CD4-positive, alpha-beta T cell treated with Interleukin-2 at 100 ng/mL for 4 hours (primary cell): ENCODE measurements around the gene LCN6.

Source experiments
- DNase-seq: peaks from one replicate; pipeline ENCODE4 v3.0.0-alpha.2; 2020; ENCODE audit warnings: low spot score

The LCN6 gene

GRCh38 chr9:136743639-136744211, 4.6 kb downstream of the LCN6 start:
- DNase-seq, result no peak

DNA sequence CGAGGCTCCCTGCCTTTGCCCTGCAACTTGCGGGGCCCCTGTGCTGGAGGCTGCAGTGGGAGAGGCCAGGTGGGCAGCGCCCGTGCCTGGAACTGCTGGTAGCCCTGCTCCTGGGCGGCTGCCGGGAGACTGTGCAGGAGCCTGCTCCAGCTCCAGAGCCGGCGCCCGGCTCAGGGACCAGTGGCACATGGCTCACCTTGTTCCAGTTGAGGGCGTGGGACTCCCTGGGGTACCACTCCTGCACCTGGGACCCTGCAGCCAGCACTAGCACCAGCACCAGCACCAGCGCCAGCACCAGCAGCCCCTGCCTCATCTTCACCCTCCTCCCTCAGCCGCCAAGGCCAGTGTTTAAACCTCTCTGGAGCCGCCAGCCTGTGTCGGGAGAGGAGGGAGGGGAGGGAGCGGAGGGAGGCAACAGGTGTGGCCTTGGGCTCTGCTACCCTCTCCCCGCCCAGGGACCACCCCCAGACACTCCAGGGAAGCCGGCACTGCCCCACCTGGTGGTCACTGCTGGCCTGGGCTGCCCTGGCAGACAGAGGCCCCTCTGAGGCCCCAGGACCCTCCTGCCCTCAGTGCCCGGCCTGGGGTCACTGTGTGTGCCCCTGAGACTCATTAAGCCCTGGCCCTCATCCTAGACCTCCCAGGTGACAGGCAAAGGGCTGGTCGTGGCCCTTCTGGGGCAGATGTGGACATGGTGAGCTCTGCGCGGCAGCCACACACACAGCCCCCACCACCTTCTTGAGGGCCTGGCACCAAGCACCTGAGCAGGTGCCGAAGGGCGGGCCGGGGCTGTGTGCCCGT, 5.5 kb downstream of the LCN6 start, which contains the start of gene LCN10:
LCN10 (minus strand) TSS at position 350 of the 801 bp plus-strand sequence; CDS start at position 313, 37 bp downstream.
- DNase-seq, result no peak

GRCh38 chr9:136741883-136742571, 6.3 kb downstream of the LCN6 start:
- no peak for DNase-seq

- no peak for DNase-seq
Measured at GRCh38 chr9:136740971-136741882, 7.1 kb downstream of the LCN6 start.

DNA sequence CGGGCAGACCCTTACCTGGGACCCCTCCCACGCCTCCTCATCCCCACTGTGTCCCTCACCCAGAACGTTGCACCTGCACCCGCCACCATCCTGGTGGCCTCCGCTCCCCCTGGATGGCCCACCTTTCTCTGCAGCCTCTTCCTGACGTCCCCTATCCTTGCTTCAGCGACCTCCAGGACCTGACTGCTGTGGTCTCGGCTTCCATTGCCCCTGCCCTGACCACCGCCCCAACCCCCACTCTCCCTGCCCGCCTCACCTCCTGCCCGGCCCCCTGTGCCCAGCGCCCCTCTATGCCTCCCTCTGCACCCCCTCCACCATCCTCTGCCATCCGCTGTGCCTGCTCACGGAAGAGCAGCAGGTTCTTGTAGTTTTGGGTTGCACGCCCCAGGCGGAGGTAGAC, 7.8 kb downstream of the LCN6 start:
- DNase-seq, result no peak

DNA sequence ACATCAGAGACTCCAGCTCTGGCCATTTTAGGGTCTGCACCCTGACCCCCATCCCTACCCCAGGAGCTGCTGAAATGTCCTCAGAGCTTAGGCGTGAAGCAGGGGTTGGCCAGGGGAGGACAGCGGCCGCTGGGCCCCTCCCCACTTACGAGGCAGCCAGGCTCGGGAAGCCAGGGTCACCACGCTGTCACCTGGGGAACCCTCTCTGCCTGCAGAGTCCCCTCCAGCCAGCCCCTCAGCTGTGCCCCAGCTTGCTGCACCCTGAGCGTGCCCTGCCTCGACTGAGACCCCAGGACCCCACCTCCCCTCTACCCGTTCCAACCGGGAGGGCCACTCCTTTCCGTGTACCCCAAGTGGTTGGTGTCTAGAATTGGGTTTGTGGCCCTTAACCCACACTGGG, 8.3 kb downstream of the LCN6 start:
- no peak for DNase-seq

GRCh38 chr9:136739509-136739908, 8.8 kb downstream of the LCN6 start:
- no peak for DNase-seq

DNA sequence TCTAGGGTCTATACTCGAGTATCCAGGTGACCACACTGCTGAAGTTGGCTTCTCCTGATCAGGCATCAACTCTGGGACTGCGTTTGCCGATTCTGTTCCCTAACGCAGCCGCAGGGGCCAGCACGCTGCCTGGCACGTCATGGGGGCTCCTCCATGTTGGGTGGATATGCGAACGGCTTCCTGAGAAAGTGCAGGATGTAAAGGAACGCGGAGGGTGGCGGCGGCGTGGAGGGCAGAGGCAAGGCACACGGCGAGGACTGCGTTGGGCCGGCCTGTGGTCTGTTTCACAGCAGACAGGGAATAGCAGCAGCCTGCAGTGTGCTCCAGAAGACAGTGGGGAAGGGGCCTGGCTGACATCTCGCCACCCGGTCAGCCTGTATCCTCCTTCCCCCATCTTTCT, 9.4 kb downstream of the LCN6 start:
- DNase-seq, result no peak

DNA sequence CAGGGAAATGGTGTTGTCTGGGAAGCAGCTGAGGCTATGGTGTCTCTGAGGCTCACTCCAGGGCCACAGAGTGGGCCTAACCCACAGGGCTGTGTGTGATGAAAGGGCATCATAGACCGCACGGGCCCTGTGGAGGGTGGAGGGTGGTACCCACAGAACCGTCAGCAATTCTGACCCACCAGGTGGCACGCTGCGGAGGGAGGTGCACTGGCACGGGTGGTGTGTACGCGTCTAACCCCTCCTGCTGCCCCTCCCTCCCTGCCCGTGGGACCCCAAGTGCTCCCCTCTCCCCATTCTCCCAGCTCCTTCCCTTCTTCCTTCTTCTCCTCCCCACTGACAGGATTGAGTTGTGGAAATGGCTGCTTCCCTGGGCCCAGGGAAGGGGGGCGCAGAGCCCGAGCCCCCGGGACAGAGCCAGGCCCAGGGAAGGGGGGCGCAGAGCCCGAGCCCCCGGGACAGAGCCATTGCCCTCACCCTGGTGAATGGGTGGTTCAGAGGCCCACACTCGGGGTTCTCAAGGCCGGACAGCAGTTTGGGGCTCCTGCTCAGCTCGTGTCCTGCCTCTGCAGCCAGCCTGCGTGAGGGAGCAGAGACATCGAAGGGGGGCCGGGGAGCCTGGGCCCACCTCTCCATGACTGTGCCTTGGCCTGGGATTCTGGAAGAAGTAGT, 12.4 kb downstream of the LCN6 start:
- DNase-seq, result no peak

- no peak for DNase-seq
Measured at GRCh38 chr9:136734837-136735496, 13.4 kb downstream of the LCN6 start.

DNA sequence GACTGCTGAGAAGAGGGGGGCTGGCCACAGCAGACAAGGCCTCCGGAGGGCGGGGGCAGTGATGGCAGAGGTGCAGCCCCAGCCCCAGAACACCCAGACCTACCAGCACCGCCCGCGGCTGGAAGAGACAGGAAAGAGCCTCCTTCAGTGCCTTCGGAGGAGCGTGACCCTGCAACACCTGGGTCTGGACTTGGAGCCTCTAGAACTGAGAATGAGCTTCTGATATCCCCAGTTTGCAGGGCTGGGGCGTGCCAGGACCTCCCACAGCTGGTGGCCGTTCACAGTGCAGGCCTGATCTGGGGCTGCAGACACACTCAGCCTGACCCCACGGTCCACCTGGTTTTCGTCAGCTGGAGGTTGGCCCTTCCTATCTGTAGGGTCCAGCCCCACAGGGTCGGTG, 14.7 kb downstream of the LCN6 start:
- no peak for DNase-seq

DNA sequence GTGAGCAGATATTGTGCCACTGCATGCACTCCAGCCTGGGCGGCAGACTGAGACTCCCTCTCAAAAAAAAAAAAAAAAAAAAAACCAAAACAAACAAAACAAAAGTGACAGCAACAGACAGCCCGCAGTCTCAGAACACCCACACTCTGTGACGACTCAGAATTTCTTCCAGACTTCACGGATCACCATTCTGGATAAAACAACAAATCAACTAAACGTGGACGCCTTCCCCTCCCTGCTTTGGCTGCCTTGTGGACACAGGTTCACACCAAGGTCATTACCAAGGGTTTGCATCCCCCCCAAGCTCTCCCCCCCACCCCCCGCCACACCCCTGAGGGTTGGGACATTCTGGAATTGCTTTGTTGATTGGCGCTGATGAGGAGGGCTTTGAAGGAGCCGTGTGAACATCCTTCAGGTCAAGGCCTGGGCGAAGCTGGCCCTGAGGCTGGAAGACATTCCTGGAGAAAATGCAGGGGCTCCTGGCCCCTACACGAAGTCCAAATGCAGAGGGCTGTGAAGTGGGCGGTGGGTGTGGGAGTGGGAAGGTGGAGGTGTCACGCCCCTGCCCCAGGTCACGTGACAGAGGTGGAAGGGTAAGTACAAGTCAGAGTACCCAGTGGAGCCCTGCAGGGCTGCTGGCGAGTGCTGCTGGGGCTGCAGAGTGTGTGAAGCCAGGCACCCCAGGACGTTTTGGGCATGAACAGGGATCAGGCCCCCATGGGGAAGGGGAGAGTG, 15.7 kb downstream of the LCN6 start:
- DNase-seq, result no peak

GRCh38 chr9:136729926-136730325, 18.4 kb downstream of the LCN6 start:
- no peak for DNase-seq

DNA sequence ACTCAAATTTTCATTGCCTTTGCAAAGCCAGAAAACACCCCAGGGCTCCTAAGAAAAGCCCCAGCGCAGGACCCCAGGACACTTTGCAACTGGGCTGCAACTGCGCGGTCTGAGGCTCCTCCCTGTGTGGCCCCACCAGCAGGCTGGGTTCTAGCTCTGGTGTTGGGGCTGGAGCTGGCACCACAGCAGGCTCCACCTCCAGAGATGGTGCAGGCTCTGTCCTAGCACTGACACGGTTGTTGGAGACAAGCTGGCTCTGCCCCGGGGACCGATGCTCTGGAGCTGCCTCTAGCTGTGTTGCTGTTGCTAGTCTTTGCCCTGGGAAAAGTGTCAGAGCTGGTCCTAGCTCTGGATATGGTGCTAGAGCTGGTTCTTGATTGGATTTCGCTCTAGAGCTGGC, 19.2 kb downstream of the LCN6 start:
- no peak for DNase-seq

- DNase-seq, result no peak
Measured at GRCh38 chr9:136728548-136729123, 19.7 kb downstream of the LCN6 start.

- DNase-seq, result peak; percentile 93
Measured at GRCh38 chr9:136728080-136728547, 20.2 kb downstream of the LCN6 start.

GRCh38 chr9:136726631-136727191, 21.6 kb downstream of the LCN6 start:
- peak; percentile 61 for DNase-seq

GRCh38 chr9:136726118-136726517, 22.2 kb downstream of the LCN6 start:
- no peak for DNase-seq

GRCh38 chr9:136725612-136726011, 22.7 kb downstream of the LCN6 start:
- no peak for DNase-seq
